Measurements from ENCODE around the gene ZNF358.

ZNF358 gene

GRCh38 chr19:7556696-7557315, 40.9 kb downstream of the ZNF358 start:
- Histone ChIP-seq H3K9me3 (replicated peaks in 1 of 11) (peaks cover 0 to 15% (median 7%) of the 10 kb centered on the region in 11 experiments; a peak in 12 of 22 replicates), H3K36me3 (peaks cover 43 to 92% (median 71%) of the 10 kb centered on the region in 11 experiments), H3K4me3 (no peak overlapping the region), H3K4me1 (peaks cover 0 to 7% (median 0%) of the 10 kb centered on the region in 10 experiments; a peak in 1 of 20 replicates), H4K20me1 (peaks cover 0 to 24% (median 0%) of the 10 kb centered on the region in 11 experiments; a peak in 5 of 22 replicates), H3K27ac (no peak overlapping the region), H3K4me2 (no peak overlapping the region), H3K9ac (no peak overlapping the region), H3K27me3 (no peaks in the 10 kb centered on the region)
- no peak for TF ChIP-seq Cebpa-rat (IDR thresholded peaks at IDR 0.05)

GRCh38 chr19:7558667-7559066, 42.8 kb downstream of the ZNF358 start:
- peaks cover 43 to 79% (median 67%) of the 10 kb centered on the region in 11 experiments for H3K36me3 ChIP-seq
- H4K20me1 ChIP-seq = peaks cover 0 to 29% (median 0%) of the 10 kb centered on the region in 11 experiments; a peak in 5 of 22 replicates
- H3K9ac ChIP-seq = no peak overlapping the region
- H3K27me3 ChIP-seq = no peaks in the 10 kb centered on the region
- no peak overlapping the region for H3K4me3 ChIP-seq
- no peak overlapping the region for H3K27ac ChIP-seq
- no peak overlapping the region for H3K4me2 ChIP-seq
- peaks cover 0 to 7% (median 0%) of the 10 kb centered on the region in 10 experiments; a peak in 1 of 20 replicates for H3K4me1 ChIP-seq
- H3K9me3 ChIP-seq (replicated peaks in 1 of 11) = peaks cover 0 to 15% (median 7%) of the 10 kb centered on the region in 11 experiments; a peak in 12 of 22 replicates
- TF ChIP-seq Cebpa-rat (IDR thresholded peaks at IDR 0.05) = no peak

GRCh38 chr19:7559102-7559501, 43.2 kb downstream of the ZNF358 start:
- Histone ChIP-seq H3K9me3 (replicated peaks in 1 of 11) (peaks cover 0 to 15% (median 7%) of the 10 kb centered on the region in 11 experiments; a peak in 12 of 22 replicates), H3K27me3 (no peaks in the 10 kb centered on the region), H3K4me3 (no peak overlapping the region), H3K27ac (no peak overlapping the region), H3K9ac (no peak overlapping the region), H3K4me2 (no peak overlapping the region), H3K36me3 (peaks cover 43 to 76% (median 67%) of the 10 kb centered on the region in 11 experiments), H4K20me1 (peaks cover 0 to 29% (median 0%) of the 10 kb centered on the region in 11 experiments; a peak in 5 of 22 replicates), H3K4me1 (peaks cover 0 to 7% (median 0%) of the 10 kb centered on the region in 10 experiments; a peak in 1 of 20 replicates)
- TF ChIP-seq Cebpa-rat (IDR thresholded peaks at IDR 0.05) = no peak

DNA sequence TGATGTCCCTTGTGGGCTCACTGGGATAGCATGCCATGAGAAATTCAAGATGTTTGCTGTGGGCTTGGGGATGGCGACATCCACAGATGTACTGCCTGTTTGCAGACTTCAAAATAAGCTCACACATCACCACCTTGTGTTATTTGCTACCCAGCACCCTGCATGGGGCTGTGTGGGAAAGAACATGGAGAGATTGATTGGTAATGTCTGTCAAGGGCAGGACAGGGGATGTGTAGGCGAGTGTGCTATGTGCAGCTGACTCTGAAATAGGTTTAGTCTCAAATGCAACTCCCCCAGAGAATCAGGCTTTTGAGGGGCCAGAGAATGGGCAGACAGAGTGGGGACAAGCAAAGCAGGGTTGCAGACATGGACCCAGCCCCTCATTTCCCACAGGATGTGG, 44.4 kb downstream of the ZNF358 start:
- Histone ChIP-seq H3K9ac (no peak overlapping the region), H3K36me3 (peaks cover 38 to 66% (median 57%) of the 10 kb centered on the region in 11 experiments), H4K20me1 (peaks cover 0 to 29% (median 0%) of the 10 kb centered on the region in 11 experiments; a peak in 5 of 22 replicates), H3K27me3 (no peaks in the 10 kb centered on the region), H3K27ac (no peak overlapping the region), H3K4me3 (no peak overlapping the region), H3K9me3 (replicated peaks in 1 of 11) (peaks cover 0 to 7% (median 6%) of the 10 kb centered on the region in 11 experiments; a peak in 11 of 22 replicates), H3K4me1 (peaks cover 0 to 7% (median 0%) of the 10 kb centered on the region in 10 experiments; a peak in 1 of 20 replicates), H3K4me2 (no peak overlapping the region)
- TF ChIP-seq Cebpa-rat (IDR thresholded peaks at IDR 0.05) = no peak

DNA sequence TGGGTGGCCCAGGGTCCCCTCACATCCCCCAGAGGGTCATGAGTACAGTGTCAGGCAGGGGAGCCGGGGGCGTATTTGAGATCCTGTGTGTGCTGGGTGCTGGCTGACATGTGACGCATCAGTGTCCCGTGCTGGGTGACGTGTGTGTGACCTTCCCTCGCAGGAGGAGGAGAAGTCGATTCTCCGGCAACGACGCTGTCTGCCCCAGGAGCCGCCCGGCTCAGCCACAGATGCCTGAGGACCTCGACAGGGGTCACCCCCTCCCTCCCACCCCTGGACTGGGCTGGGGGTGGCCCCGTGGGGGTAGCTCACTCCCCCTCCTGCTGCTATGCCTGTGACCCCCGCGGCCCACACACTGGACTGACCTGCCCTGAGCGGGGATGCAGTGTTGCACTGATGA, 45.4 kb downstream of the ZNF358 start:
- Histone ChIP-seq H4K20me1 (peaks cover 0 to 29% (median 0%) of the 10 kb centered on the region in 11 experiments; a peak in 5 of 22 replicates), H3K4me1 (peaks cover 0 to 7% (median 0%) of the 10 kb centered on the region in 10 experiments; a peak in 1 of 20 replicates), H3K27me3 (no peaks in the 10 kb centered on the region), H3K36me3 (peaks cover 31 to 56% (median 47%) of the 10 kb centered on the region in 11 experiments), H3K9me3 (replicated peaks in 1 of 11) (peaks cover 0 to 7% (median 6%) of the 10 kb centered on the region in 11 experiments; a peak in 11 of 22 replicates), H3K4me3 (no peak overlapping the region), H3K27ac (no peak overlapping the region), H3K4me2 (no peak overlapping the region), H3K9ac (no peak overlapping the region)
- TF ChIP-seq Cebpa-rat (IDR thresholded peaks at IDR 0.05) = no peak

DNA sequence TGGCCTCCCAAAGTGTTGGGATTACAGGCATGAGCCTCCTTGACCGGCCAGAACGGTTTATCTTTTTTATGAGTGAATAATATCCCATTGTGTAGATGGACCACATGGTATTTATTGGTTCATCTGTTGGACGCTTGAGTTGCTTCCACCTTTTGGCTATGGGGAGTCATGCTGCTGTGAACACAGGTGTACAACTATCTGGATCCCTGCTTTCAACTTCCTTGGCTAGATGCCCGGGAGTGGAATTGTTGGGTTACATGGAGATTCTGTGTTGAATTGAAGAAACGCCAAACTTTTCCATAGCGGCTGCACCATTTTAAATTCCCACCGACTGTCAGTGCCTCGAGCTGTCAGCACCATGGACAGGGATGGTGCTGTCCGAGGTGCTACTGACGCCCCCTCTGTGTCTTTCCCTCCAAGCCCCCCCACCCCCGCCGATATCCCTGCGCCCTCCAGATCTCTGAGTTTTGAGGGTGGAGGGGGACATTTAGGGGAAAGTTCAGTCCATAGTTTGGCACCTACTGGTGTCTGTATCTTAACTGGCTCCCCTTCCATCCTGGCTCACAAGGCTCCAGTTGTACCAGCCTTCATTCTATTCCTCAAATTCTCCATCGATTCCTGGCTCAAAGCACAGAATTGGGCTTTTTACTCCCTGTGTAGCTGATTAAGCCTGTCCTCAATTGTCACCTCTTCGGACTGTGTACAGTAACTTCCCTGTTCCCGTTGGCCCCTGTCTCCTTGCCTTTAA, 46.9 kb downstream of the ZNF358 start:
- H3K27ac ChIP-seq = no peak overlapping the region
- no peak overlapping the region for H3K4me2 ChIP-seq
- no peak for TF ChIP-seq Cebpa-rat (IDR thresholded peaks at IDR 0.05)
- H3K9me3 ChIP-seq (replicated peaks in 1 of 11) = peaks cover 0 to 7% (median 6%) of the 10 kb centered on the region in 11 experiments; a peak in 11 of 22 replicates
- H3K4me1 ChIP-seq = peaks cover 0 to 7% (median 0%) of the 10 kb centered on the region in 10 experiments; a peak in 1 of 20 replicates
- H3K36me3 ChIP-seq = peaks cover 18 to 41% (median 33%) of the 10 kb centered on the region in 11 experiments
- H3K9ac ChIP-seq = no peak overlapping the region
- no peaks in the 10 kb centered on the region for H3K27me3 ChIP-seq
- H3K4me3 ChIP-seq = no peak overlapping the region
- peaks cover 0 to 29% (median 0%) of the 10 kb centered on the region in 11 experiments; a peak in 5 of 22 replicates for H4K20me1 ChIP-seq

GRCh38 chr19:7564866-7565265, 49.0 kb downstream of the ZNF358 start:
- peaks cover 6 to 21% (median 14%) of the 10 kb centered on the region in 11 experiments; a peak in 19 of 22 replicates for H3K36me3 ChIP-seq
- no peak overlapping the region for H3K9ac ChIP-seq
- no peak overlapping the region for H3K27ac ChIP-seq
- no peak overlapping the region for H3K4me2 ChIP-seq
- H3K9me3 ChIP-seq (replicated peaks in 1 of 11) = peaks cover 0 to 7% (median 6%) of the 10 kb centered on the region in 11 experiments; a peak in 11 of 22 replicates
- H3K27me3 ChIP-seq = no peaks in the 10 kb centered on the region
- H3K4me1 ChIP-seq = no peaks in the 10 kb centered on the region
- H3K4me3 ChIP-seq = no peak overlapping the region
- peaks cover 0 to 23% (median 0%) of the 10 kb centered on the region in 11 experiments; a peak in 5 of 22 replicates for H4K20me1 ChIP-seq
- no peak for TF ChIP-seq Cebpa-rat (IDR thresholded peaks at IDR 0.05)

GRCh38 chr19:7565332-7565731, 49.4 kb downstream of the ZNF358 start:
- Histone ChIP-seq H3K4me3 (no peak overlapping the region), H3K9ac (no peak overlapping the region), H4K20me1 (peaks cover 0 to 18% (median 0%) of the 10 kb centered on the region in 11 experiments; a peak in 5 of 22 replicates), H3K36me3 (peaks cover 2 to 17% (median 9%) of the 10 kb centered on the region in 11 experiments; a peak in 19 of 22 replicates), H3K9me3 (replicated peaks in 1 of 11) (peaks cover 0 to 4% (median 2%) of the 10 kb centered on the region in 11 experiments; a peak in 11 of 22 replicates), H3K4me1 (no peaks in the 10 kb centered on the region), H3K27ac (no peak overlapping the region), H3K4me2 (no peak overlapping the region), H3K27me3 (no peaks in the 10 kb centered on the region)
- peak in 5 of 11 experiments; percentile 6 to 56 (median 17); a peak in 1 of 22 replicates for TF ChIP-seq Cebpa-rat (IDR thresholded peaks at IDR 0.05)
